HG03439 (cell line): ENCODE data around the gene SLC43A1.

ENCODE experiments used
- ATAC-seq: cut with Tn5 transposase; IDR thresholded peaks from one replicate; pipeline ENCODE4 v1.9.1; 2021; ENCODE audit warnings: mild to moderate bottlenecking, moderate library complexity; ENCODE audit not compliant: unreplicated experiment

SLC43A1 gene

DNA sequence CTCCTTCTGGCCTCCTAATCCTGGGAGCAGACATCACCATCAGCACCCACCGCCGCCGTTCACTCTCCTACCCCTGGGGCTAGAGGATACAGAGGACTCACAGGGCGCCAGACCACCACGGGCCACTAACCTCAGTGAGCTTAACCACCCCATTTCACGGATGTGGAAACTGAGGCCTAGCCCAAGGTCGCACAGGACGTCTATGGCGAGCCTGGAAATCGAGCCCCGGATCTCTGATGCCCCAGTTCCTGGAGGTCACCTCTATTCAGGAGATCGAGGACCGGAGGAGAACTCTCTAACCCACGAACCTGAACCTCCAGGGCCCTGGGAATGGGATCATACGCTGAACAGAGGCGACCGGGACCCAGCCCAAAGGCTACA, 14.7 kb upstream of the SLC43A1 start:
- no peak for ATAC-seq

DNA sequence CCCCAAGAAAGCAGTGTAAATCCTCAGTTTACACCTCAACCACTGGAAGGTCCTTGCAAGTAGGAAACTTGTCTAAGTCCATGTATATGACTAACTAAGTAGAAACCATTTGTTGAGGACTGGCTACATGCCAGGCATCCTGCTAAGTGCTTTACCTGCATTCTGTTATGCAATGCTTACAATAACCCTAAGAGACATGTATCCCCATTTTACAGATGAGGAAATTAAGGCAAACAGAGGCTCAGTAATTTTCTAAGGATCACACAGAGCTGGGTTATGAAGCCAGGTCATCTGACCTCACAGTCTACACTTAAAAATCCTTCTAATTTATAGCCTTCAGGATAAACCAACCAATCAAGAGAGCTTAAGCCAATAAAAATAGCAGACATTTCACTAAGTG, 13.5 kb upstream of the SLC43A1 start:
- no peak for ATAC-seq

DNA sequence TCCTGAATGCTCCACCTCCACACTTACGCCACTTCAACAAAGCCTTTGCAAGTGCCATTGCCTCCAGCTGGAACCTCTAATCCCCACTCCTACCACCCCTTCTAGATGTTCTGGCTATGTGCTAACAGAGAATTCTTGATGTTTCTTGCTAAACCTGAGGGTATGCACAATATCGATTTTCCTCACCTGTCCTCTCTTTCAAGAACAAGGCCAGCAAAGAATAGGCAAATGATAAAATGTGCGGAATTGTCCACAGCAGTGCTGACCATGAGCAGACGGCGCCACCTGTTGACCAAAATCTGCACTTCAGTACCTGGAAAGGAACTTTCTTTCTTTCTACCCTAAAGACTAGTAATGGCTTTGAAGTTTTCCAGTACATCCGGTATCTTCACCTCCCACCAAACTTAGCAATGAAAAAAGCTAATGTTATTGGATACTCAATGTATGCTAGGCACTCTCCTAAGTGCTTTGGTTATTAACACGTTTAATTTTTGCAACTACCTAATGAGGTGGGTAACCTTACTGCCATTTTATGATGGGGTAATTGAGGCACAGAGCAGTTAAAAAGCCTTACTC, 11.6 kb upstream of the SLC43A1 start:
- ATAC-seq, result no peak

DNA sequence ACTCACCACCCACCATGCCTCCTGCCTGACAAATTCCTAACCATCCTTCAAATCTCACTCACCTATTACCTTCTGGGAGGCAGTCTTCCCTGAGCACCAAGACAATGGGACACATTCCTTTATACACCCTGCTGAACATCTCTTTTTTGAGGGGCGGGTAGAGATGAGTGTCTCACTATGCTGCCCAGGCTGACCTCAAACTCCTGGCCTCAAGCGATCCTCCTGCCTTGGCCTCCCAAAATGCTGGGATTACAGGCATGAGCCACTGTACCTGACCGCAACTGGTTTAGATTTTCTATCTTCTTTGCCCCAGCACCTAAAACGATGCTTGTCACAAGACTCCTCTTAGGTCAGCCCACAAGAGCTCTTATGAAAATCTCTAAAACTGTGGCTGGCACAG, 7.9 kb upstream of the SLC43A1 start:
- no peak for ATAC-seq

DNA sequence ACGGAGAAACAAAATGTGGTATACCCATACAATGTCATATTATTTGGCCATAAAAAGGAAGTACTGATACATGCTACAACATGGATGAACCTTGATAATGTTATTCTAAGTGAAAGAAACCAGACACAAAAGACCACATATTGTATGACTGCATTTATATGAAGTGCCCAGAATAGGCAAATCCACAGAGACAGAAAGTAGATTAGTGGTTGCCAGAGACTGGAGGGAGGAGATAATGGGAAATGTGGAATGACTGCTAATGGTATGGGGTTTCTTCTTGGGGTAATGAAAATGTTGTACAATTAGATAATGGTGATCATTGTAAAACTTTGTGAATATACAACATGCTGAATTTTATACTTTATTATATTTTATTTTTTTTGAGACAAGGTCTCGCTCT, 5.6 kb upstream of the SLC43A1 start:
- ATAC-seq, result no peak

DNA sequence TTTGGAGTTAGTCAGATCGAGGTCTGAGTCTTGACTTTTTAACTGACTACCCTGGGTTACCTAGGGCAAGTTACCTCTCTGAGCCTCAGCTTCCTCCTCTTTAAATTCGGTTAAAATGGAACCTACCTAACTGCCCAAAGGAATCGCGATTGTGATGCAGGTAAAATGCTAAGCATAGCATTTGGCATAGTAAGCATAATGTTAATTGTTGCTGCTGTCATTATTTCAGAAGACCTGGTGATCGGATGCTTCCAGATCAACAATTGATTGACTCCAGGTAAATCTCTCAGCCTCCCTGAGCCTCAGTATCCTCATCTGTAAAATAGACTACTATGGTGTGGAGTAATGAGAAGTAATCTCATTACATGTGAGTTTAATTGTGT, 550 bp upstream of the SLC43A1 start:
- no peak for ATAC-seq

DNA sequence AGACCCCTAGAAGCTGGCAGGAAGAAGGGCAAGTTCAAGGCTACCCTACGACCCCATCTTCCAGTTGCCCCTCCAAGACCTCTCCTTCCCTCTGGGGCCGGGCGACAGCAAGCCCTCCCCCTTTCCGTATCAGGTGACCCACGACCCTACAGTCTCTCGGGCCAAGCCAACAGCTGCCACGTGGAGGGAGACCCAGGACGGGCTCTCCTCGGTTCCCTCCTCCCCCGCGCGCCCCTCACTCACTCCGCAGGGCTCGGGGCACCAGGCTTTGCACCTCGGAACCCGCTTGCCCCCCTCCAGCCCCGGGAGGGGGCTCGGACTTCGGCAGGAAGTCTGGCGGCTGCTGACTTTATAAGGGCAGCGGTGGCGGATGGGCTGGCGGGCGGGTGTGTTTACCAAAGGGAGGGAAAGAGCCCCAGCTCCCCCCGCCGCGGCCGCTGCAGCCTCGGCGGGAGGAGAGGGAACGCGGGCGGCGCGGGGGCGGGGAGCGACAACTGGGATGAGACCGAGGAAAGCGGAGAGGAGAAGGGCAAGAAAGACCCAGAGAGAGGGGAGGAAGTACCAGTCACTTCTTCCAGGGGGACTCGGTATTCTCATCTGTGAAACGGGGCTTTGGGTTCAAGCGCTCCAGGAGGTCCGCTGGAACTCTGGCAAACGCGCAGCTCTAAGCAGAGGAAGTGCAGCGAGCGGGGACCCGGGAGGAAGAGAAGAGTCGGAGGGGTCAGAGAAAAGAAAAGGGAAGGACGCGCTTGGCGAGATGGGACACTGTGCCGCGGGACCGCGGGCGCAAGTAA, 767 bp downstream of the SLC43A1 start:
- peak; percentile 41 for ATAC-seq

DNA sequence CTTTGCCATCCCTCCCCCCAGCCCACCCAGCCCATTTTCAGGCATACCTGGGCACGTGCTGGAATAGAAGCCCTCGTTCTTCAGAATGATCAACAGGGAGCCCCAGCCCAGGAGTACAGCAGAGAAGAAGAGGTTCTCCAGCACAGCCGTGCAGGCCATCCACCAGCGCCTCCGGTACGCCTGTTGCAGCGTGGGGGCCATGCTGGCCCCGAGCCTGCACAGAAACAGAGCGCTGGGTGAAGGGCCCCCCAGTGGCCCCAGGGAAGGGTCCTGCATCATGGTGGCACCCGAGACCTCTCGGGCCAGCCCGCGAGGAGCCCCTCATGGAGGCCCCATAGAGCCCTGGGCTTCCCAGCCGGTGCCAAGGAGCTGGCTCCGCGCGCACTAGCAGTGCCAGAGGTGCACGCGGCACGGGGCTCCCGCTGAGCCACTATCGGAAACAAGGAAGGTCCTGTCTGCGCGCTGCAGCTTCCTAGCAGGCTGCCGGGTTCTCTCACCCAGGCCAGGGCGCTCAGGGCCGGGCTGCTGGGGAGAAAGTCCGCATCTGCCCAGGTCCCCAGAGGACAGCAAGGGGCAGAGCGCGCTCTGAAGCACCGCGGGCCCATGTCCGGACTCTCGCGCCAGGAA, 1.5 kb downstream of the SLC43A1 start:
- ATAC-seq, result peak; percentile 33

DNA sequence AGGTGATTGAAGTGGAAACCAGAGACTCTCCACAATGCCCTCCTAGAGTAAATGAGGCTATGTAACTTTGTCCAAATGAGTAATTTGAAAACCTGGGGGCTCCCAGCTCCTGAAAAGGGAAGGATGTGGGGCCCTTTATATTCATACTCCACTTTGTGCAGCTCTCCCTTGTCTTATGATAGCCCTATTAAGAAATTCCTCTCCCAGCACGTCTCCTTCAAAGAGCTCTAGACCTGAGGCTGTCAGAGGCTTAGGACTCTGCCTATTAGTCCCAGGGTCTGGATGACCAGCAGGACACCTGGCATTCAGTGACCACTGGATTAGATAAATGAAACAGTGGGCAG, 2.1 kb downstream of the SLC43A1 start:
- no peak for ATAC-seq

DNA sequence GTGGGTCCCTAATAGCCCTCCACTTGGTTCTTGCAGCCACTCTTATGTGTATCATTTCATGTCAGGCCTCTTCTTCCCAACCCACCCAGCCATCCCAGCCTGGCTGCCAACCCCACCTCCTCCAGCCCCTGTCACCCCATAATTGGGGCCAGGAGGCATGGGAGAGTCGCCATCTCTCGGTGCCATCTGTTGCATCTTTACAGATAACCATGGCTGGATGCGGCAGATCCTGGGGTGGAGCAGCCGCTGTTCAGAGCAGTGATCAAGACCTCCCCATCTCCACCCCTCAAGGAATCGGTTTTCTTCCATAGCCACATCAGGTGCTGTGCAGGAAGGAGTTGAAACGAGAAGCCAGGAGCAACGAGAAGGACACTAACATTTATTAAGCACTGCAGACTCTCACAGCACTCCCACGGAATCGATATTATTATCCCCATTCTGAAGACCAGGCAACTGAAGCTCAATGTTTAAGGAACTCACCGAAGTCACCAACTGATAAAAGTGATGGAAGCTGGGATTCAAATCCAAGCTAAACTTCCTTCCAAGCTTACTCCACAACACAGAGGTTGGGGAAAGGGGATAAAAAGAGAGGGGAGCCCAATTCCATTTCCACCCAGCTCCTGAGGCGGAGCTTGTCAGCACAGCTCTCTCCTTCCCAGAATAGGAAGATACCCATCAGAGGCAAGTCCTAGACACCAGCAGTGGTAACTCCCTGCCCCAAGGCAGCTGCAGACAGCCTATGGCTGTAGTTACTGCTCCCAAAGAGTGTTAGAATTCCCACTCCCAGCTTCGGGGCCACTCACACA, 2.7 kb downstream of the SLC43A1 start:
- no peak for ATAC-seq

DNA sequence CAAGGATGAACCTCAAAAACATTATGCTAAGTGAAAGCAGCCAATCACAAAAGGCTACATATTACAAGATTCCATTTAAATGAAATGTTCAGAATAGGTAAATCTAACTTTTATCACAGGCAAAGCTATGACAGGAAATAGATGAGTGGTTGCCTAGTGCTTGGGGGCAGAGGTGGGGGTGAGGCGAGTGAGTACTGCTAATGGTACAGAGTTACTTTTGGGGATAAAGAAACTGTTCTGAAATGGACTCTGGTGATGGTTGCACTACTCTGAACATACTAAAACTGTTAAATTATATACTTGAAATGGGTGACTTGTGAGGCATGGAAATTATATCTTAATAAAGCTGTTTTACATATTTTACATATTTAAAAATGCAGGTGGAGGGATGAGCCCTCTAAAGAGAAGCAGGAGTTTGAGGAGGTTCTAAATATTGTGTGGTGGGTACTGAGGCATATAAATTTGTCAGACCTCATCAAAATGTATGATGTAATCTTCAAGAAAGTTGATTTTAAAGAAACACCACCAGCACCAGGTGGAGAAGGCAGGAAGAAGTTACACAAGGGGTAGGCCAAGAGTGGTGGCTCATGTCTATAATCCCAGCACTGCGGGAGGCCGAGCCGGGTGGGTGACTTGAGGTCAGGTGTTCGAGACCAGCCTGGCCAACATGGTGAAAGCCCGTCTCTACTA, 3.6 kb downstream of the SLC43A1 start:
- no peak for ATAC-seq

DNA sequence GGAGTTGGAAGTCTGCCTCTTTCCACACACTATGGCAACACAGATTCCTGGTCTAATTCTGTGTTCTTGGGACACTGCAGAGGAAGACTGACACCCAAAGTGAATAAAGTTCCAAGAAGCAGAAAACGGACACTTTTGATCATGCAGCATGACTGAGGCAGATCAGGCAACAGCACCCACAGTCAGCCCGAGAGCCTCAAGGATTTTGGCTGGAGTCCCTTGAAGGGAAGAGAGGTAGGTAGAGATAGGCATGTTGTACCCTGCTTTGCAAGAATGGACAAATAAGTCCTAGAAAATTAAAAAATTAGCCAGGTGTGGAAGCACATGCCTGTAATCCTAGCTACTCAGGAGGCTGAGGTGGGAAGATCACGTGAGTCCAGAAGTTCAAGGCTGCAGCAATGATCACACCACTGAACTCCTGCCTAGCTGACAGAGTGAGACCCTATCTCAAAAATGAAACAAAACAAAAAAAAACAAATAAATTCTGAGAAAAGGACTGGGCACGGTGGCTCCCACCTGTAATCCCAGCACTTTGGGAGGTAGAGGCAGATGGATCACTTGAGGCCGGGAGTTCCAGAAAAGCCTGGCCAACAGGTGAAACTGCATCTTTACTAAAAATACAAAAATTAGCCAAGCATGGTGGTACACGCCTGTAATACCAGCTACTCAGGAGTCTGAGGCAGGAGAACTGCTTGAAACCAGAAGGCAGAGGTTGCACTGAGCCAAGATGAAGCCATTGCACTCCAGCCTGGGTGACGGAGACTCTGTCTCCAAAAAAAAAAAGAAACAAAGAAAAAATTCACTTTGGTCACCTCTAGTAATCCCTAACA, 6.9 kb downstream of the SLC43A1 start:
- ATAC-seq, result no peak

DNA sequence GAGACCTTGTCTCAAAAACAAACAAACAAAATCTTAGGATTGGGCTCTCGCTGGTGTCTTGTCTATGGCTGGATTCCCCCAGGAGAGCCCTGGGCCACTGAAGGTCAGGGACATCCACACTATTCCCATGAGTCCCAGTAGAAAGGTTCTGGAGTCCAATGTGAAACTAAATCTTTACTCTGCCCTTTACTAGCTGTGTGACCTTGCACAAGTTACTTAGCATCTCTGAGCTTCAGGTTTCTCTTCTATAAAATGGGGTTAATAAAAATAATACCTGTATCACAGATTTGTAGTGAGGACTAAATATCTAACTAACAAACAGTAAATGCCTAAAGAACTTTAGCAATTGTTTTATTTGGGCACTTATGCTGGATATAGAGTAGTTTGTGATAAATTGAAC, 9.0 kb downstream of the SLC43A1 start:
- no peak for ATAC-seq

DNA sequence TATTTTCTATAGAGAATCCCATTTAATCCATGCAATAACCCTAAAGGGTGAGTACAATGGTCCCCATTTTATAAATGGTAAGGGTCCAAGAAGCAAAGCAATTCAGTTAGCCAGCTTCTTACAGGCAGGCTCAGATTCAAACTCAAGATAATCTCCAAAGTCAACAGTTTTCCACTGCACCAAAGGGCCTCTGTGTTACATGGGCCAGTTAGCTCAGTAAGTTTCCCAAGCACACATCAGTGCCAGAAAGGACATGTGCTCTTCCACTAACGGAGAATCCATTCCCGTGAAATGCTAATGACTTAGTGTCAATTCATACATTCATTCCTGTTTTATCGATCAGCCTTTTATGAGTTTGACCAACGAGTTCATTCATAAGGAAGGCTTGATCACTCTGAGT, 11.0 kb downstream of the SLC43A1 start:
- no peak for ATAC-seq

DNA sequence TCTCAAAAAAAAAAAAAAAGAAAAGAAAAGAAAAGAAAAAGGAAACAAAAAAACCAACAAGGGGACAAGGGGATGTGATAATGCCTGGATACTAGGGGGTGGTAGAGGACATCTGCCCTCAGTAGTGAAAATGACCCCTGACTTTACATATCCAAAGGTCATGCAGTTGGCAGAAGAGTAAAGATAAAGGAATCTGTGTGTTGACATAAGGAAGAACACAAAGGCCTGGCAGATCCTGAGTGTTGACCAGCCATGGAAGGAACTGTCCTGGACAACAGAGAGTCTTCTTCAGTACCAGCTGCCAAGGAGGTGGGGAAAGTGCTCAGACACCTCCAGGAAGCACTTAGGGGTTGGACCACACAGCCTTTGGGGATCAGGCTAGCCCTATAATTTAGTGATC, 12.6 kb downstream of the SLC43A1 start:
- no peak for ATAC-seq

DNA sequence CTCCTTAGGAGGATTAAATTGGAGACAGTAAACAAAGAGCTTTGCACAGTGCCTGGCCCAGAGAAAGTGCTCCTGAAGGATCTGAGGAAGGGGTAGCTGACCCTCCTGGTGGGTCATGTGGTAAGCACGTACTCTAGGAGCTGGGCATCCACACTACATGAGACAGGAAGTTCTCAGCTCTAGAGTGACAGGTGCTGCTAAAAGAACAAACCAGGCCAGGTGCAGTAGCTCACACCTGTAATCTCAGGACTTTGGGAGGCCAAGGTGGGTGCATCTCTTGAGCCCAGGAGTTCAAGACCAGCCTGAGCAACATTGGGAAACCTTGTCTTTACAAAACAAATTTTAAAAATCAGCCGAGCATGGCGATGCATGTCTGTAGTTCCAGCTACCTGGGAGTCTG, 13.1 kb downstream of the SLC43A1 start:
- no peak for ATAC-seq

DNA sequence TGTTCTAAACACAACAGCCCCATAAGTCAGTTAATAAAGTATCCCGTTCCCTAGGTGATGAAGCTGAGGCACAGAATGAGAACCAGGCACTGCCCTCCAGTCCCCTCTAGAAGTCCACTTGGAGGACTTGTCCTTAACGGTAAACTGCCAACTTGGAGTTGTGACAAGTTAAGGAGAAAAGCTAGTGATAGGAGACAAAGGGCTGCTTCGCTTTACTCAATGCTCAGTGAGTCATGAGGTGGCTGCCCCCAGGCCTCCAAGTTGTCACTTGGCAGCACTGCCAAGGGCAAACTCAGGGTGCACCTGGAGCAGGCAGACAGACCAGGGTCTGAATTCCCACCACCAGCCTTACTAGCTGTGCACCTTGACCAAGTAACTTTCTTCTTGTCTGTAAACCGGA, 13.5 kb downstream of the SLC43A1 start:
- ATAC-seq, result no peak

DNA sequence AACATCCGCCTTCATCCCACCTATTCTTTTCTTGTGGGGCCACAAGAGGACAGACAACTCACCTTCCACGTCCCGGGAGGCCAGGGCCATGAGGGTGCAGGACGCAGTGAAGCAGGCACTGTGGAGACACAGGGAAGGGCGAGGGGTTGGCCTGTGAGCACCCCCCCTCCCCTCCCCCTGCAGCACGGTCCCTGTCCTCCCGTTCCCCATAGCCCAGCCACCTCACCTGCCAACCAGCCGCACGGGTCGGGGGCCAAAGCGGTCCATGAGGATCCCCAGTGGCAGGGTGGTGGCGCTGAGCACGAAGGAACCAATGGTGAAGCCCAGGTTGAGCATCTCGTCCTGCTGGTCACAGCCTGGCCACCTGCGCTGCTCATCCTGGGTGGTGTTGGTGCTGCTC, 14.6 kb downstream of the SLC43A1 start:
- no peak for ATAC-seq

DNA sequence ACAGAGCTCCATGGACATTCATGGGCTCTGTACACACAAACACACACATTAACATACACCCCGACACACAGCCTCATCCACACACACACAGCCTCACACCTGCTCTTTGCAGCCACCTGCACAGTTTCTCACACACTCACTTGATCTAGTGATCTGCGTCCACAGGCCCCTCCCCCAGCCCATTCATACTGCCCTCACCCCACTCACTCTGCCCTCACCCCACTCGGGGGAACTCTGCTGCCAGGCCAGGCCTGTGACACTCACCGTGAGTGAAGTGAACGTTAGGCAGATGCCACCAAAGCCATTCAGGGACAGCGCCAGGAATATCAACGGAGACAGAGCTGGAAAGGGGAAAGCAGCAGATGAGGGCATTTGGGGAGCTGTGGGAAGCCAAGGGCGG, 15.0 kb downstream of the SLC43A1 start:
- ATAC-seq, result no peak

DNA sequence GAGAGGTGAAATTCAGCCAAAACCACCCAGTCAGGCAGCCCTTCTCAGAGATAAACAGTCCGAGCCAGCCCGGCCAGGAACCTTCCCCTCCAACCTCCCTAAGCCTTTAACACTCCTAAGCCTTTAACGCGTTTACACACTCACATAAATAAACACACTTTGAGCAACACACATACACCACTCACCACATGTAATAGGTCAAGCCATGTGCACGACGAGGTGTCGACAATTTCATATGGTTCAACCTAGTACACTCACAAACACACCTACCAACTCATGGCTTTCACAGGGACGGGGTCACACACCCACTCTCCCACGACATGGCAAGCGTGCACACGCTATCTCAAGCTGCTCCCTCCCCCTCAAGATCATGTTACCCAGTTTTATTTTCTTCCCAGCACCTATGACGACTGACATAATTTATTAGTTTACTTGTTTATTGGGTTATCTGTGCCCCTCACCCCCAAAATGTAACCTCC, 15.5 kb downstream of the SLC43A1 start:
- ATAC-seq, result no peak
